H1 (cell line): Measurements from ENCODE around the gene CHRNA9.

Experiments used
- EP300 ChIP-seq, 2 experiments: IDR thresholded peaks; 1 replicate in 1 of 2; 2 replicates in 1 of 2; pipeline ENCODE4 v1.6.1; 2011 to 2012; ENCODE audit warnings: low read depth in 2 of 2, low read length in 2 of 2, mild to moderate bottlenecking in 2 of 2, borderline replicate concordance in 1 of 2, inconsistent platforms in 1 of 2, moderate library complexity in 1 of 2
- POLR2A ChIP-seq, 2 experiments: IDR thresholded peaks; 1 replicate in 1 of 2; 2 replicates in 1 of 2; pipeline ENCODE4 v1.6.1; 2011; ENCODE audit warnings: low read depth in 2 of 2, low read length in 2 of 2, mild to moderate bottlenecking in 2 of 2; ENCODE audit errors: control extremely low read depth in 1 of 2
- SP1 ChIP-seq: IDR thresholded peaks from 2 replicates; pipeline ENCODE4 v1.6.1; 2011; ENCODE audit warnings: low read depth, low read length
- TAF1 ChIP-seq: IDR thresholded peaks from 2 replicates; pipeline ENCODE4 v1.6.1; 2011; ENCODE audit warnings: mild to moderate bottlenecking, low read depth, low read length
- YY1 ChIP-seq: IDR thresholded peaks from 2 replicates; pipeline ENCODE4 v1.6.1; 2011; ENCODE audit warnings: low read depth, mild to moderate bottlenecking, low read length
- TF ChIP-seq, protein P1 (sequence below), 3 experiments: IDR thresholded peaks; 1 replicate in 2 of 3; 2 replicates in 1 of 3; pipeline versions ENCODE4 v1.5.1 to v1.6.1; 2011; ENCODE audit warnings: low read length in 3 of 3, mild to moderate bottlenecking in 3 of 3, inconsistent platforms in 2 of 3, low read depth in 1 of 3, moderate library complexity in 1 of 3; ENCODE audit not compliant: insufficient read depth in 1 of 3; ENCODE audit errors: control extremely low read depth in 1 of 3

DNA sequence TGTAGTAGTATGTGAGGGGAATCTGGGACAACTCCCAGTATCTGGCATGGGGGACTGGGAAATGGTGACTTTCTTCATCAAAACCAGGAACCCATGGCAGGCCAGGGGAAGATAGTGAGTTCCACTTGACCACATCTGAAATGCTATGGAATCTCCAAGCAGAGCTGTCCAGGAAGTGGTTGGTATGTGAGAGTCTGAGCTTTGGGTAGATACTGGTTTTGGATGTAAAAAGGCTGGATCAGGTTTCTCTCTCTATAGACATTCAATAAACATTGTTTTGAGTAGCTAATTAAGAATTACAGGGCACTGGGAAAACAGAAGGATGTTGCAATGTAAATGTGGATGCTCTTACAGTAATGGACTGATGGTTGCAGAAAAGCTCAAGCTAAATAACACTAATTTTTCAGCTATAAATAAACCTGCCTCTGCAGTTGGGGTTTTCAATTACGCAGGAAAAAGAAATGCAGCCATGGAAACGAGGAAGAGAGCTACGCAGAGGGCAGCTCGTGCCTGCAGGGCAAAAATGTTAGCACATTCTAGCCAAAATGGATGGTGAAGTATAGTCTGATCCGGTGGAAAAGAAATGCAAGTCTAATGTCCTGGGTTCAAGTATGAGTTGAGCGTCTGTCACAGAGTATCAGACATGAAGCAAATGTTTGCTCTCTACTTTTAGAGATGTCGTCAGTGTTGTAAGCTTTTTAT, 13.4 kb upstream of the CHRNA9 start:
- no peak for TF ChIP-seq YY1
- no peak for TF ChIP-seq POLR2A (IDR thresholded peaks at IDR 0.05; ENCODE audit: control extremely low read depth in 1 of 2, low read depth in 2 of 2, low read length in 2 of 2)
- no peak for TF ChIP-seq SP1
- no peak for TF ChIP-seq EP300 (IDR thresholded peaks at IDR 0.05; ENCODE audit: borderline replicate concordance in 1 of 2, low read depth in 2 of 2, low read length in 2 of 2)
- TF ChIP-seq, protein P1, sequence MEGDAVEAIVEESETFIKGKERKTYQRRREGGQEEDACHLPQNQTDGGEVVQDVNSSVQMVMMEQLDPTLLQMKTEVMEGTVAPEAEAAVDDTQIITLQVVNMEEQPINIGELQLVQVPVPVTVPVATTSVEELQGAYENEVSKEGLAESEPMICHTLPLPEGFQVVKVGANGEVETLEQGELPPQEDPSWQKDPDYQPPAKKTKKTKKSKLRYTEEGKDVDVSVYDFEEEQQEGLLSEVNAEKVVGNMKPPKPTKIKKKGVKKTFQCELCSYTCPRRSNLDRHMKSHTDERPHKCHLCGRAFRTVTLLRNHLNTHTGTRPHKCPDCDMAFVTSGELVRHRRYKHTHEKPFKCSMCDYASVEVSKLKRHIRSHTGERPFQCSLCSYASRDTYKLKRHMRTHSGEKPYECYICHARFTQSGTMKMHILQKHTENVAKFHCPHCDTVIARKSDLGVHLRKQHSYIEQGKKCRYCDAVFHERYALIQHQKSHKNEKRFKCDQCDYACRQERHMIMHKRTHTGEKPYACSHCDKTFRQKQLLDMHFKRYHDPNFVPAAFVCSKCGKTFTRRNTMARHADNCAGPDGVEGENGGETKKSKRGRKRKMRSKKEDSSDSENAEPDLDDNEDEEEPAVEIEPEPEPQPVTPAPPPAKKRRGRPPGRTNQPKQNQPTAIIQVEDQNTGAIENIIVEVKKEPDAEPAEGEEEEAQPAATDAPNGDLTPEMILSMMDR (IDR thresholded peaks at IDR 0.05; ENCODE audit: control extremely low read depth in 1 of 3, insufficient read depth in 1 of 3, low read depth in 1 of 3, low read length in 3 of 3) = no peak
- no peak for TF ChIP-seq TAF1
